Colonic mucosa (tissue), 4 donors: Measurements from ENCODE around the gene SEMA6A. TPM values are rescaled to one million over a fixed set of nuclear protein-coding genes. Genes with fewer than 3 reads are reported as not detected.

Source experiments
- DNase-seq: peaks from one replicate; pipeline ENCODE4 v3.0.0-alpha.2; 2020
- H3K27ac ChIP-seq: fragments of 200-600 bp; one replicate; pipeline ENCODE4 v1.8.0; 2021
- H3K27me3 ChIP-seq: fragments of 200-600 bp; one replicate; pipeline ENCODE4 v1.8.0; 2021
- H3K36me3 ChIP-seq: fragments of 200-600 bp; one replicate; pipeline ENCODE4 v1.8.0; 2021
- H3K4me1 ChIP-seq: fragments of 200-600 bp; one replicate; pipeline ENCODE4 v1.8.0; 2021; ENCODE audit warnings: mild to moderate bottlenecking
- H3K4me3 ChIP-seq: fragments of 200-600 bp; one replicate; pipeline ENCODE4 v1.8.0; 2021
- H3K9ac ChIP-seq, 2 donors: one replicate each; pipeline ENCODE4 v1.7.0; 2013; ENCODE audit warnings: control low read depth in 2 of 2, low read depth in 2 of 2, low read length in 2 of 2
- H3K9me3 ChIP-seq: fragments of 200-600 bp; one replicate; pipeline ENCODE4 v1.8.0; 2021
- CTCF ChIP-seq: fragments of 200-600 bp; IDR thresholded peaks from one replicate; pipeline ENCODE4 v1.8.0; 2022; ENCODE audit warnings: antibody characterized with exemption, mild to moderate bottlenecking
- intact Hi-C: fragments of 100-400 bp; cut with DNase I; formaldehyde crosslinking; loops from one replicate; pipeline ENCODE4 v1.14.1; 2022
- total RNA-seq, 2 donors: library from RNA; stranded (reverse); fragmentation: NEBNext Ultra II Directional in 1 of 2; extraction: Animal tissue kit (Norgen Biotek cat#: 25700) in 1 of 2; gene quantifications; one replicate each; pipeline ENCODE4 v1.2.1, GENCODE V29; 2021
- donor health status: healthy.
- donor health status: DM: no; HTN: no; CAD: no.
- donor health status: DM: no; HTN: no; CAD: no.

The SEMA6A gene
- total RNA-seq, 2 donors from 2014 or later, result 66.7 to 89.9 TPM

GRCh38 chr5:116564756-116565490, 9.7 kb downstream of the SEMA6A start:
- Histone ChIP-seq H3K4me3 (no peak overlapping the region), H3K9ac (no peak overlapping the region), H3K27me3 (no peaks in the 10 kb centered on the region), H3K27ac (no peak overlapping the region), H3K9me3 (no peaks in the 10 kb centered on the region), H3K4me1 (no peaks in the 10 kb centered on the region), H3K36me3 (no peaks in the 10 kb centered on the region)
- TF ChIP-seq CTCF, result no peak
- no peak for DNase-seq
- intact Hi-C loops, result loop anchor here (10.0 kb wide), 1 partner anchor 80 kb away; no protein-coding TSS in a partner anchor

- Histone ChIP-seq H3K27ac (no peak overlapping the region), H3K9me3 (no peaks in the 10 kb centered on the region), H3K4me1 (no peaks in the 10 kb centered on the region), H3K36me3 (no peaks in the 10 kb centered on the region), H3K4me3 (no peak overlapping the region), H3K27me3 (no peaks in the 10 kb centered on the region), H3K9ac (no peak overlapping the region)
- no peak for DNase-seq
- intact Hi-C loops, result loop anchor here (10.0 kb wide), 1 partner anchor 80 kb away; no protein-coding TSS in a partner anchor
- TF ChIP-seq CTCF, result no peak
These were observed 10.3 kb downstream of the SEMA6A start for GRCh38 chr5:116564312-116564711.

DNA sequence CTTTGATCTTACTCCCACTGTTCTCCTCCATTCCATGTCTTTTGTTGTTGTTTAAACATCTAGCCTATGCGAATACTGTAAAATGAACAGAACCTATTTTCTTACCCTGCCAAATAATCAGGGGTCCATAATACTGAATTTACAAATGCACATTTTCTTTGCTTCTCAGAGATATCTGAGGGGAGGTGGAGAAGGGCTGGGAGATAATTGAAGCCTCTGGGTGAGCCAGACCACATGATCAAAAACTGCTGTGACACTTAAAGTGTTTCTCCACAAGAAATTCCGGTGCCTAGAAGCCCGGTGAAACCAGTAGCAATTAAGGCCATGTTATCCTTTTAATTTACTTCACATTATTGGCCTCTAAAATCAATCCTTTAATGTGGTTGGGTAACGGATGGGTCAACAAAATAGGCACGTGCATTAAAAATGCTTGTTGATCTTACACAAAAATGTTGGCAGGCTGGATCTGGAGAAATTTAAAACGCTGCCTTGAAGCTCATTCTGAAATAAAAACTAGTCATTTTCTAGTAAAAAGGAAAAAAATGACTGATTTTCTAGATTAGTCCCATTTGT, 10.8 kb downstream of the SEMA6A start:
- DNase-seq, result no peak
- Histone ChIP-seq H3K4me1 (no peaks in the 10 kb centered on the region), H3K4me3 (no peak overlapping the region), H3K9me3 (no peaks in the 10 kb centered on the region), H3K27ac (no peak overlapping the region), H3K9ac (no peak overlapping the region), H3K27me3 (no peaks in the 10 kb centered on the region), H3K36me3 (no peaks in the 10 kb centered on the region)
- intact Hi-C loops, result loop anchor here (10.0 kb wide), 1 partner anchor 79 kb away; no protein-coding TSS in a partner anchor
- no peak for TF ChIP-seq CTCF

DNA sequence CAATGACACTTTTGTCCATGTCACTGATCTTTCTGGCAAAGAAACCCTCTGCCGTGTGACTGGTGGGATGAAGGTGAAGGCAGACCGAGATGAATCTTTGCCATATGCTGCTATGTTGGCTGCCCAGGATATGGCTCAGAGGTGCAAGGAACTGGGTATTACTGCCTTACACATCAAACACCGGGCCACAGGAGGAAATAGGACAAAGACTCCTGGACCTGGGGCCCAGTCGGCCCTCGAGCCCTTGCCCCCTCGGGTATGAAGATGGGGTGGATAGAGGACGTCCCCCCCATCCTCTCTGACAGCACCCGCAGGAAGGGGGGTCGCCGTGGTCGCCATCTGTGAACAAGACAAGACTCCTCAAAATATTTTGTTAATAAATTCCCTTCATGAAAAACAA, 12.0 kb downstream of the SEMA6A start:
- Histone ChIP-seq H3K4me1 (no peaks in the 10 kb centered on the region), H3K27ac (no peak overlapping the region), H3K9ac (no peak overlapping the region), H3K4me3 (no peak overlapping the region), H3K9me3 (no peaks in the 10 kb centered on the region), H3K27me3 (no peaks in the 10 kb centered on the region), H3K36me3 (no peaks in the 10 kb centered on the region)
- no peak for DNase-seq
- no peak for TF ChIP-seq CTCF
- intact Hi-C loops, result loop anchor here (10.0 kb wide), 1 partner anchor 78 kb away; no protein-coding TSS in a partner anchor

- DNase-seq, result no peak
- no peak overlapping the region for H3K27ac ChIP-seq
- no peaks in the 10 kb centered on the region for H3K27me3 ChIP-seq
- no peak overlapping the region for H3K9ac ChIP-seq
- no peak for TF ChIP-seq CTCF
- no peaks in the 10 kb centered on the region for H3K9me3 ChIP-seq
- intact Hi-C loops, result loop anchor here (10.0 kb wide), 1 partner anchor 77 kb away; no protein-coding TSS in a partner anchor
- H3K4me1 ChIP-seq, result no peaks in the 10 kb centered on the region
- no peaks in the 10 kb centered on the region for H3K36me3 ChIP-seq
- no peak overlapping the region for H3K4me3 ChIP-seq
These were observed 13.0 kb downstream of the SEMA6A start for GRCh38 chr5:116561658-116562057.
